GM10847 (cell line): ENCODE measurements around the gene ECM1.

Experiments
- POLR2A ChIP-seq: IDR thresholded peaks from 2 replicates; pipeline ENCODE4 v1.6.1; 2011; ENCODE audit not compliant: insufficient read length; ENCODE audit errors: extremely low read depth

Gene ECM1

DNA sequence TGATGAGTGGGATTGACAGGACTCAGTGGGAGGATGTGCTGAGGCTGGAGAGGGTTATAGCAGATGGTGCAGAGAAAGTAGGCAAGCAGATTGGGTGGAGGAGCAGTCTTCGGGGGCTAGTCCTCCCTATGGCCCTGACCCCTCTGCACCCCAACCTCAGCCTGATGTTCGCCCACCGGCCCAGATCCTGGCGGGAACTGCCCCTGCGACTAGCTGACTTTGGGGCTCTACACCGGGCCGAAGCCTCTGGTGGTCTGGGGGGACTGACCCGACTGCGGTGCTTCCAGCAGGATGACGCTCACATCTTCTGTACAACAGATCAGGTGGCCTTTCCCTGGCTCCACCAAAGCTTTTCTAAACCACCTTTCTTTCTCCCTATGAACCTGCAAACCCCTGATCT is 9.6 kb upstream of the ECM1 start:
- TF ChIP-seq POLR2A, result no peak

DNA sequence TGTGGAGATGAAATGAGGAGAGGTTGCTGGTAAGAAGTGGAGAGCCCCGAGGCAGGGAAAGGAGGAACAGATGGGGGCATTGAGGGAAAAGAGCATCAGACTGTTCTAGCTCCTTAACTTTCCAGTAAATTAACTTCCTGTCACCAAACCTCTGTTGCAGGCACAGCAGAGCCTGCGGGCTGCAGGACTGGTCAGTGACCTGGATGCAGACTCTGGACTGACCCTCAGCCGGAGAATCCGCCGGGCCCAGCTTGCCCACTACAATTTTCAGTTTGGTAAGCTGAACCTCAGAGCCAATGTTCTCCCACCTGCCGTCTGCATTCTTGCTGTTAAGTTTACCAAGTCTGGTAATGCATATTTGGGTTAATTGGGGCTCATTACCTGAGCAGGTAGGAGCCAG is 2.5 kb upstream of the ECM1 start:
- TF ChIP-seq POLR2A, result no peak

DNA sequence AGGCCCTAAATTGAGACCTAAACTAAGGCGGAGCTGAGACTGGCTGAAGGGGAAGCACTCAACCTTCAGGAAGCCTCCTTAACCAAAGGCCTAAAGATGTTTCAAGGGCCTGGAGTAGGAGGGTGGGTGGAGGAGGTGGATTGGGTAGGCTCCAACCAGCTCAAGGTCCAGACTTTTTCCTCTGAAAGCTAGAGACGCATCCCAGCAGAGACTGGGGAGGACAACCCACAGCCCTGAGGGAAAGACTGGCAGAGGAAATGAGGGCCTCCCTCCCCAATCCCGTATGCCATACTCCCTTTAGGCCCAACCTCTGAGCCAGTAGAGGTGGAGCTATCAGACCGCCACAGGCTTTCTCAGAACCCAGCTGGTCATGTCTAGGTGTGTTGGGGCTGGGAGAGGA is 1.1 kb downstream of the ECM1 start:
- TF ChIP-seq POLR2A, result no peak

DNA sequence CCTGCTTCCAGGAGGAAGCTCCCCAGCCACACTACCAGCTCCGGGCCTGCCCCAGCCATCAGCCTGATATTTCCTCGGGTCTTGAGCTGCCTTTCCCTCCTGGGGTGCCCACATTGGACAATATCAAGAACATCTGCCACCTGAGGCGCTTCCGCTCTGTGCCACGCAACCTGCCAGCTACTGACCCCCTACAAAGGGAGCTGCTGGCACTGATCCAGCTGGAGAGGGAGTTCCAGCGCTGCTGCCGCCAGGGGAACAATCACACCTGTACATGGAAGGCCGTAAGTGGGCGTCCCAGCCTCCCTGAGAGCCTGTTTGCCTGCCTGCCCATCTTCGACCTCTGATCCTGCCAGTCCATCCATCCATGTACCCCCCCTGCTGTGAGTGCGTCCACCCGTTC is 3.6 kb downstream of the ECM1 start:
- no peak for TF ChIP-seq POLR2A

DNA sequence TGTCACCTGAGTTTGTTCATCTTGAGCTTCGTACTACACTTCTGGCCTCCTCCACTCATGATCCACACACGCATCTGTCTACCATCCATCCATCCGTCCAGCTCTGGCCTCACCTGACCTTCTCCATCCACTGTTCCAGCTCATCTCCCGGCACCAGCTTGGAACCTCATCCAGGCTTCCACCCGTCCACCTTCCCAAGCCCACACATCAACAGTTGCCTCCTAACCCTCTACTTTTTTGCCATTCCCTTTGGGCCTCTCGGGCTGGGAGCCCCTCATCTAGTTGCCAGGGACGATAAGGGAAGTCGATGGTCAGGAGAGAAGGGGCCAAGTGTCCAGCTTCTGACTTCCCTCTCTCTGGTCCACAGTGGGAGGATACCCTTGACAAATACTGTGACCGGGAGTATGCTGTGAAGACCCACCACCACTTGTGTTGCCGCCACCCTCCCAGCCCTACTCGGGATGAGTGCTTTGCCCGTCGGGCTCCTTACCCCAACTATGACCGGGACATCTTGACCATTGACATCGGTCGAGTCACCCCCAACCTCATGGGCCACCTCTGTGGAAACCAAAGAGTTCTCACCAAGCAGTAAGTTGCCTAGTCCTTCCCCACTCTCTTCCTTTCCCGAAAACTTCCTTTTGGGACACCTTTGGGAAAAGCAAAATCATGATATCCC is 4.2 kb downstream of the ECM1 start:
- TF ChIP-seq POLR2A, result no peak

DNA sequence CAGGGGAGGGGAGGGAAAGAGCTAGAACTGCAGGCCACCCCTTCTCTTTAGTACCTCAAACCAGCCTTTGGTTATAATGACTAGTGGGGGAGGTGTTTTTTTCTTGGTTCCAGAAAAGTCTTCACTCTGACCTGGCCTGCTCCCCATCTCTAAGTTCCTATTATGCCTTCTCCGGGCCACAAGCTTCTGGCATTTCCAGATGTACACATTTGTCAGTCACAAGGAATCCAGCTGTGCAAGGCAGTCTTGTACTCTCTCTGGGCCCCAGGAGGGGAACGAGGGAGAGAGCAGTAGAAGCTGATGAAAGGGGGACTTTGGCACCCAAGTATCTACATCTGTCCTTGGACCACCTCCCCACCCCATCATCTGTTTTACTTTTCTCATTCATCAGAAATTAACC is 4.9 kb downstream of the ECM1 start:
- no peak for TF ChIP-seq POLR2A

DNA sequence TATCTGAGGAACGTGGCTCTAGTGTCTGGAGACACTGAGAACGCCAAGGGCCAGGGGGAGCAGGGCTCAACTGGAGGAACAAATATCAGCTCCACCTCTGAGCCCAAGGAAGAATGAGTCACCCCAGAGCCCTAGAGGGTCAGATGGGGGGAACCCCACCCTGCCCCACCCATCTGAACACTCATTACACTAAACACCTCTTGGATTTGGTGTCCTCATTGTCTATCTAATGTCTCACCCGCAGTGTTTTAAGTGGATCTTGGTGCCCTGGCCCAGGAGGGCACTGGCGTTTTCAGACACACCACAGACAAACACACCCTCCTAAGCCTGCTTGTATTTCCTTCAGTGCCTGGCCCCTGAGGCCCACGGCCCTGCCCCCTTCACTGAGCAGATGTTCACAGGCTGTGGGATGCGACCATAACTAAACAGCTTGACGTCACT is 5.5 kb downstream of the ECM1 start:
- no peak for TF ChIP-seq POLR2A

DNA sequence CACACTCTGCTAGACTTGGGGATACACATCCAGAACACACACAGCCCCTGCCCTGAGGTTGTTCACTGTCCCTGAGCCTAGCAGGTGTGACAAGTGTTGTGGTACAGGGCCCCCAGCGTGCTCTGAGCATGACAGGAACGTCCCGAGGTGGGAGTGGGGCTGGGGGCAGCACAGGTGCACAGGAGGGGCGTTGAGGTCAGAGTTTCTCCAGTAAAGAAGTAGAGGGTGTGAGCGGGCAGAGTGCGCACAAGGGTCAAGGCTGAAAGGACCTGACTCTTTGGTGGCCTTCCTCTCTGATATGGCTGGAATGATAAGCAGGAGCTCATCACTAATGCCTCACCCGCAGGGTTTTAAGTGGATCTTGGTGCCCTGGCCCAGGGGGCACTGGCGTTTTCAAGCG is 6.4 kb downstream of the ECM1 start:
- no peak for TF ChIP-seq POLR2A

DNA sequence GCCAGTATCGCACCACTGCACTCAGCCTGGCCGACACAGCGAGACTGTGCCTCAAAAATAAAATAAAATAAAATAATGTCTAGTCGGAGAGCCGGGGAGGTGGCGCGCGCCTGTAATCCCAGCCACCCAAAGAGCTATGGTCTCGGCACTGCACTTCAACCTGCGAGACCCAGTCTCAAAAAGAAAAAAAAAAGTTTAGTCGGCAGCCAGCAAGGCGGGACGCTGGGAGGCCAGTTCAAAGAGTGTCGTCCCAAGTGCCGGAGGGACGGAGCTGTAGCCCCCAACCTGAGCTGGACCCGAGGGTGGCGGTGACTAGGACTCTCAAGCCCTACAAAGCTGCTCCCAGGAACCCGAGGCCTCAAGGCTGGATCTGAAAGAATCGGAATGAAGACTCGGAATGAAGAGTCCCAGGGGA is 7.0 kb downstream of the ECM1 start:
- TF ChIP-seq POLR2A, result no peak

DNA sequence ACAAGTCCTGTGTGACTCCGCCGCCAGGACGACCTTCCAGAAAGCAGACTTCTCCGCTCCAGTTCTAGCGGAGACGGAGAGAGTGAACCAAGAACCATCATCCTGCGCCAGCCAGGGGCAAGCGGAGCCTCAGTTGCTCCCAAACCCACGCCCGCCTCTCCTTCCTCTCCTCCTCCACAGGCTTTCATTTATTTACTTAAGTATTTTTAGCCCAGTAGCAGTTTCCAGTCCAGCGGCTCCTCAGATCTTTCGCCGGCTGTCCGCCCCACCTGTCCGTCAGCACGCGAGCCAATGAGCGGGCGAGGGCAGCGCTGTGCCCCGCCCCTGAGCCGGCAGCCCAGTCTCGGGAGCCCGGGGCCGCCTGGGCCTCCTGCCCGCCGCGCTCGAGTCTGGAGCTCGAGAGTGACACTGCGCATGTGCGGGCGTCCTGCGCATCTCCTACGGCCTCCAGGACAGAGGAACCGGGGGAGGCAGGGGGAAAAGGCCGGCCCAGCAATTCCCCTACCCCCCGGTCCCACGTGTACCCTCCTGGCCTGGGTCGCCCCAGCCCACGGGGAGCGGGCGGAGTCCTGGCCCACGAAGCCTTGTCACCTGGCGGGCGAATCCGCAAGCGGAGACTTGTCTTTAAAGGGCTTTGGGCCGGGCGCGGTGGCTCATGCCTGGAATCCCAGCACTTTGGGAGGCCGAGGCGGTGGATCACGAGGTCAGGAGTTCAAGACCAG is 7.6 kb downstream of the ECM1 start, which contains the start of gene FALEC:
TSS of gene FALEC (plus strand) at position 425 of the 722 bp plus-strand sequence.
- TF ChIP-seq POLR2A, result peak; percentile 20

DNA sequence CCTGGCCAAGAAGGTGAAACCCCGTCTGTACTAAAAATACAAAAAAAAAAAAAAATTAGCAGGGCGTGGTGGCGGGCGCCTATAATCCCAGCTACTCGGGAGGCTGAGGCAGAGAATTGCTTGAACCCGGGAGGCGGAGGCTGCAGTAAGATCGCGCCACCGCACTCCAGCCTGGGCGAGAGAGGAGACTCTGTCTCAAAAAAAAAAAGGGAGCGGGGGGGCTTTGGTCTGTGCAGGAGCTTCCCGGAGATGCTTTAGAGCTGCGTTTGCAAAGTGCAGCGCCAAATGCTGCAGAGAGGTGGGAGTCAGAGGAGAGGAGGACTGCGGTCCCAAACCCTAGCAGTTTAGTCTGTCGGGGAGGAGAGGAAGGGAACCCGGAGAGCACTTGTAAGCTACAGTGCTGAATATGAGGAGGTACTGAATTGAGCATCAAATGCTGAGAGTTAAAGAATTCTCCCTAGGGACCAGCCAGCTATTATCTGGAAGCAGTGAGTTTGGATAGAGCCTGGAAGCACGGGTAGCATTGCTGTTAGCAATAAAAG is 8.2 kb downstream of the ECM1 start:
- TF ChIP-seq POLR2A, result no peak

DNA sequence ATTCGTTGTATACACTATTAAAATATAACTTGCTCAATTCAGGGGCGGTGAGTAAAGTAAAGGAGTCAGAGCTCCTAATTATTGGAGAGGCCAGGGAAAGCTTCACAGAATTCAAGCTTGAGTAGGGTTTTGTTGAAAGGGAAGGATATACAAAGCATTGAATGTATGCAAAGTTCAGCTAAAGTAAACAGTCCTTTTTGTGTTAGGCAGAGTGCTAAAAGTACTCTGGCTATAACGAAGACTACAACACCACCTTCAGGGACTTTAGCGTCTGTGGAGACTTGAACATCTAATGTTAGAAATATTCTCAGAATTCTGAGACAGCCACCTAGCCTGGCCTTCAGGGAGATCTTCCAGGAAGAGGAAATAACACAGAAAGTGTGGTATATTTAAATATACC is 8.7 kb downstream of the ECM1 start:
- TF ChIP-seq POLR2A, result no peak

DNA sequence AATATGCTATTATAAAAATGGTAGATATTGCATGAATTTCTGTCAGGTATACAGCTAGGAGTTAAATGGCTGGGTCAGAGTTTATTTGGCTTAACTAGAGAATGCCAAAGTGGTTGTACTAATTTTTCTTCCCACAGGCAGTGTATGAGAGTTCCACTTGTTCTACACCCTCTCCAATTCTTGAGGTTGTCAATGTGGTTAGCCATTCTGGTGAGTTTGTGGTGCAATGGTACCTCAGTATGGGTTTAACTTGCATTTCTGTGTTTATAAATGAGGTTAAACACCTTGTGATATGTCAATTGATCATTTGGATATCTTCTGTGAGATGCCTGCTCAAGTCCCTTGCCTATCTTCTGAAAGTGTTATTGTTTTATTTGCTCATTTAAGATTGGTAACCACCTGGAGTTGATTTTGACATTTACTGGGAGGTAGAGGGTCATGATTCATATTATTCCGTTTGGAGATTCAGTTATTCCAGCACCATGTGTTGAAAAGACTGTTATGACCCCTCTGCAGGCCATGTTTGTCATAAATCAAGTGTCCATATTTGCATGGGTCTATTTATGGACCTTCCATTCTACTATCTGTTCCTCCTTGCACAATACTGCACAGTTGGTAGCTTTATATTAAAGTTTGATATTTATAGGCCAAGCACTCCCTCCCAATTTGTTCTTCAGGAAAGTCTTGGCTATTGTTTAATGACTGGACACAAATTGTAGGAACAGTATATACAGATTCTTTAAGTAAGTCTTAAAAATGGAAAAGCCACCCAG is 13.5 kb downstream of the ECM1 start:
- TF ChIP-seq POLR2A, result no peak

DNA sequence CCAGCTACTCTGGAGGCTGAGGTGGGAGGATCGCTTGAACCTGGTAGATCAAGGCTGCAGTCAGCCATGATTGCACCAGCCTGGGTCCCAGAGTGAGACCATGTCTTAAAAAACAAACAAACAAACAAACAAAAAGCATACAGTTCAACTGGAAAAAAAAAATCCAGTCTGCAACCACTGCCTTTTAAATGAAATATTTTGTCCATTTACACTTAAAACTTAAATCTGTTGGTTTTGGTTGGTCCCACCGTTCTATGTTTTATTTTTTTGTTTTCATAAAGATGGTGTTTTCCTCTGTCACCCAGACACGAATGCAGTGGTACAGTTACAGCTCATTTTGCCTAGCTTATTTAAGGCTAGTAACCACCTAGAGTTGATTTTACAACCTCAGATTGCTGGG is 17.4 kb downstream of the ECM1 start:
- no peak for TF ChIP-seq POLR2A

DNA sequence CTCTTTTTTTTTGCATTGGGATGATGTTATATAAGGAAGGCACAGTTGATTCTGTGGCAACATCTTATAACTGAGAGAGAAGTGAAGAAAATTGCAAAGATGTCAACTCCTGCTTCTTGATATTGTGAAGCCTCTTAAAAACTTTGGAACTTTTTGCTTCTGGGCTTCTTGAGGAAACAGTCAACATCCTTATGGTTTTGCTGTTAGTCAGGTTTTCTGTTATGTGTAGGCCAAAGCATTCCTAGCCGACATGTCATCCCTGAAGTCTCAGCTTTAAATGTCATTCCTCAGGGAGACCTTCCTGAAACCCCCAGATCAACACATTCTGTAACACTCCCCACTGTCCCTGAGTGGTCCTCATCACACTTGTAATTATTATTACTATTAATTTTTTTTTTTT is 20.3 kb downstream of the ECM1 start:
- TF ChIP-seq POLR2A, result no peak

DNA sequence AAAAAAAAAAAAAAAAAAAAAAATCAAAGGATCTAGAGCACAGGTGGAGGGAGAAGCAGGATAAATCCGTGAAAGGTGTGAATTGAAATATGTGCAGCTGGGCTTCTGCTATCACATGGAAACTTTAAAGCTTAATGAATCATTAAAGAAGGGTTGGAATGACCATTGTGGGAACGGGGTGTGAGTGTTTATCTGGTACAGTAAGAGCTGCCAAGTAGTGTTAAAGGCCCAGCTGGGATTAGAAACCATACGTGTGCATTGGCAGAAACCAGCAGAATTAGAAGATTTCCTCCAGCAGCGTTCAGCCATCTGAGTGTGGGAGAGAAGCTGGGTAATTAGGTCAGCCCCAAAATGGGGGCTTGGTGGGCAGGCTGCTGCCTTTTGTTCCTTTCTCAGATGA is 21.1 kb downstream of the ECM1 start:
- TF ChIP-seq POLR2A, result no peak
